ENCODE data around the gene TMX4.

The TMX4 gene

DNA sequence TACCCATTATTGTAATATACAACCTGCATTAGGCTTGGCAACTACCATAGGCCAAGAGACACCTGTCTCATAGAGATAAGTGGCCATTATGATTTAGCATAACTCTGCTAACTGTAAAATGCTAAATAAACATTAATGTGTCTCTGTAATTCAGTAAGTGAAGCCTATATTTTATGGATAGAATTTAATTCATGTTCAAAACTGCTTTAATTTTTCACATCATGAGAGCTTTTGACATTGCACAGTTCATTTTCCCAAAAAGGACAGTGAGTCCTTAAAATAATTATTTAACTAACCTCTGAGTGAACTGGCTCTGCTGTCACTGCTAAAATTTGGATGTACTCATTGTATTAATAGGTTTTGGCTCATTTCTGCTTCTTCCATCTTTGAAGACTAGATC lies 41.4 kb upstream of the TMX4 start:
- no peak overlapping the region for H3K4me3 ChIP-seq (ENCODE audit: low read depth, low read length)
- no peak for DNase-seq (ENCODE audit: low read depth, low spot score)
- in situ Hi-C loops (cut with HindIII; ENCODE audit: low sequenced_read_pairs), result no loop called here
- TF ChIP-seq, protein P1, sequence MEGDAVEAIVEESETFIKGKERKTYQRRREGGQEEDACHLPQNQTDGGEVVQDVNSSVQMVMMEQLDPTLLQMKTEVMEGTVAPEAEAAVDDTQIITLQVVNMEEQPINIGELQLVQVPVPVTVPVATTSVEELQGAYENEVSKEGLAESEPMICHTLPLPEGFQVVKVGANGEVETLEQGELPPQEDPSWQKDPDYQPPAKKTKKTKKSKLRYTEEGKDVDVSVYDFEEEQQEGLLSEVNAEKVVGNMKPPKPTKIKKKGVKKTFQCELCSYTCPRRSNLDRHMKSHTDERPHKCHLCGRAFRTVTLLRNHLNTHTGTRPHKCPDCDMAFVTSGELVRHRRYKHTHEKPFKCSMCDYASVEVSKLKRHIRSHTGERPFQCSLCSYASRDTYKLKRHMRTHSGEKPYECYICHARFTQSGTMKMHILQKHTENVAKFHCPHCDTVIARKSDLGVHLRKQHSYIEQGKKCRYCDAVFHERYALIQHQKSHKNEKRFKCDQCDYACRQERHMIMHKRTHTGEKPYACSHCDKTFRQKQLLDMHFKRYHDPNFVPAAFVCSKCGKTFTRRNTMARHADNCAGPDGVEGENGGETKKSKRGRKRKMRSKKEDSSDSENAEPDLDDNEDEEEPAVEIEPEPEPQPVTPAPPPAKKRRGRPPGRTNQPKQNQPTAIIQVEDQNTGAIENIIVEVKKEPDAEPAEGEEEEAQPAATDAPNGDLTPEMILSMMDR (IDR thresholded peaks at IDR 0.05; ENCODE audit: low read depth, low read length), result no peak

DNA sequence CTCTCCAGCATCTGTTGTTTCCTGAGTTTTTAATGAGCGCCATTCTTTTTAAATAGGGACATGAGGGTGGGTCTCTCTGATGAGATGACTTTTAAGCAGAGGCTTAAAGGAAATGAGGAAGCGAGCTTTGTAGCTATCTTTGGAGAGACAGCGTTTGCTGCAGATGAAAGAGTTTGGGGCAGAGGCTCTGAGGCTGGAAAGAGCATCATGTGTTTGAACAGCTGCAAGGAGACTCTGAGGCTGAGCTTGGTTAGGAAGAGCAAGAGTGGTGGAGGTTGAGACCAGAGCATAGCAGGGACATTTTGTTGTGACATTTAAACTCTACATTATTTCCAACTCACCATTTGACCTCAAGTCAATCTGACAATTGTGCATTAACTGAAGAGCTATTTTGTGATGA lies 38.3 kb upstream of the TMX4 start:
- DNase-seq (ENCODE audit: low read depth, low spot score), result no peak
- in situ Hi-C loops (cut with HindIII; ENCODE audit: low sequenced_read_pairs), result no loop called here
- TF ChIP-seq, protein P1 (IDR thresholded peaks at IDR 0.05; ENCODE audit: low read depth, low read length), result no peak
- no peak overlapping the region for H3K4me3 ChIP-seq (ENCODE audit: low read depth, low read length)

DNA sequence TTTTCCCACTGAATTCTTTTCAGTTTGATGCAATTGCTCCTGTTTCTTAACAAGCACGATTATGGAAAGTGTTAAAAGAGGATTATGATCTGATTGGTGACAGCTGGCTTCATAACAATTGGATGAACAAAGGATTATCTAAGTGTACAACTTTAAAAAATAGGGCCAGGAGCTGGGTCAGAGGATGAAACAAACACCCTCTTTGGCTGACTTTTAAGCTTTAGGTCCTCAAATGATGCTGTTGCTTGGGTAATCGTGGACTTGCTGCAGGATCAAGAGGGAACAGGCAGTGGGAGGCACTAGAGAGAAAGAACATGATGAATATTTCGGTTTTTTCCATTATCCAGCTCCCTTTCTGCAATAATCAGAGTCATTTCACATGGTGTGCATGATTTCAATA lies 35.5 kb upstream of the TMX4 start:
- H3K4me3 ChIP-seq (ENCODE audit: low read depth, low read length), result no peak overlapping the region
- TF ChIP-seq, protein P1 (IDR thresholded peaks at IDR 0.05; ENCODE audit: low read depth, low read length), result no peak
- in situ Hi-C loops (cut with HindIII; ENCODE audit: low sequenced_read_pairs), result no loop called here
- DNase-seq (ENCODE audit: low read depth, low spot score), result no peak

DNA sequence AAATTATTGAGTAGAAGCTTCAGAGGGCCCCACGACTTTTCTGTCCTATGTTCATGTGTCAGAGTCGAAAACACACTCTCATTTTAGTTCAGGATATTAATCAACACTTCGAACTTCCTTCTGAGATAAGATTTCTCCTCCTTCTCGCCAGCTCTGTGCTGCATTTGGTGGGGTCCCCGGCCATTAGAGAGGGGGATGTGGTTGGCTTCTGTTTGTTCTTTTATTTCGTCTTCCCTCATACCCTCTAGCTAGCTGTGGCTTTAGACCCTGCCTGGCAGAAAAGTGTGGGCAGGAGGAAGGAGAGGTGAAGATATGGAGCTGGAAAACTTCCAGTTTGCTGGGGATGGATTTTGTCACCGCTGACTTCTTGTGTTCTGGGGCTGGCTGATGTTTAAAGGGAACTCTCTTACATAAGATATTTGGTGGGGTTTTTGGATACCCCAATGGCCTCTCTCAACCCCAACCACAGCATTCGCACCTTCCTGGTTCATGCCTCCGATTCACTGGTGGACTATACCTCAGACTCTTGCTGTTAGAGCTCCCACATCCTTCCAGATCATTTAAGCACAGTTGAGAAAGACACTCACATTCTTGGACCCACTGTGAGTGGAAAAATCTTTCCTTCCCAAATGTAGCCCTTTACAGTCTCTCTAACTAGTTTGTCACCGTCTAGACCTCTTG lies 30.7 kb upstream of the TMX4 start:
- DNase-seq (ENCODE audit: low read depth, low spot score), result no peak
- in situ Hi-C loops (cut with HindIII; ENCODE audit: low sequenced_read_pairs), result no loop called here

DNA sequence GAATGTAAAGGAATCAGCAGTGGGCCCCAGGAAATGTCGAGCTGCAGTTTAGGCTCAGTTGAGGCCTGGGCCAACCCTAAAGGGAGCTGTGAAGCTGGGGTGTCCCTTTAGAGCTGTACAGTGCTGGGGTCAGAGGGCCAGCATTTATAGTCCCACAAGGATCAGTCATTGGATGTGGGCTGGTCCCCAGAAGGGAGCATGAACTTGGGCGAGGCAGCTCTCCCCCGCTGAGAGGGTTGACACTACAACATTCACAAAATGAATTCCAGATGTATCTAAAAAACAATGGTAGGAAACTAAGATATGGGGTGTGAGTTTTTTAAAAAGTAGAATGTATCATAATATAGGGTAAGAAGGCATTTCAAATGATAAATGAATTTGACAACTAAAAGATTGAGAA lies 29.7 kb upstream of the TMX4 start:
- no peak for DNase-seq (ENCODE audit: low read depth, low spot score)
- in situ Hi-C loops (cut with HindIII; ENCODE audit: low sequenced_read_pairs), result no loop called here
- TF ChIP-seq, protein P1 (IDR thresholded peaks at IDR 0.05; ENCODE audit: low read depth, low read length), result no peak
- no peak overlapping the region for H3K4me3 ChIP-seq (ENCODE audit: low read depth, low read length)

More for the DNA sequence above, 30.7 kb upstream of the TMX4 start:
- H3K4me3 ChIP-seq (ENCODE audit: low read depth, low read length), result no peak overlapping the region
- TF ChIP-seq, protein P1 (IDR thresholded peaks at IDR 0.05; ENCODE audit: low read depth, low read length), result no peak

DNA sequence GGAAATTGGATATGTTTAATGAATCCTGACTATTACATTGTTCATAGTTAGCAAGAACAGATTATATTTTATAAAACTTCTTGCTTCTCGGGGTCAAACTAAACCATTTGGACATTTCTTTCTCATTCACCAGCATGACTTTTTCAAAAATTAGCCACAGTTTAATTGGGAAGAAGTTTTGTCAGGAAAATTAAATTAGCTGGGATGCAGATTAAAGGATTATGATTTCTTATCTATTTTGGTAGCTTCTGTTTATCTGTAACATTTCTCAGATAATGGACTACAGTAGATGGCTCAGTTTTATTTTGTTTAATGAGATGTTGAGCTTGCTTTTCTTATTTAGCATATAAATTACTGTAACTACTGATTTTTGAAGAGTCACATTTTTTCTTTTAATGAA lies 26.4 kb upstream of the TMX4 start:
- TF ChIP-seq, protein P1 (IDR thresholded peaks at IDR 0.05; ENCODE audit: low read depth, low read length), result no peak
- H3K4me3 ChIP-seq (ENCODE audit: low read depth, low read length), result no peak overlapping the region
- in situ Hi-C loops (cut with HindIII; ENCODE audit: low sequenced_read_pairs), result no loop called here
- no peak for DNase-seq (ENCODE audit: low read depth, low spot score)

All from astrocyte of the spinal cord (primary cell).